Gastroesophageal sphincter (tissue), 3 donors: ENCODE measurements around the gene TNFAIP8.

ENCODE experiments used
- POLR2A ChIP-seq, 2 donors: fragments of 450-650 bp; IDR thresholded peaks; one replicate each; pipeline ENCODE4 v1.6.1; 2017; ENCODE audit warnings: antibody characterized with exemption in 2 of 2, mild to moderate bottlenecking in 2 of 2, moderate library complexity in 1 of 2
- TF ChIP-seq, protein P1 (sequence below), 4 experiments: fragments of 200-600 bp in 2 of 4; fragments of 450-650 bp in 2 of 4; sonication (generic) in 1 of 4; IDR thresholded peaks; one replicate each; pipeline ENCODE4 v1.5.1; 2017 to 2019; ENCODE audit warnings: antibody characterized with exemption in 4 of 4, mild to moderate bottlenecking in 2 of 4, moderate library complexity in 2 of 4

DNA sequence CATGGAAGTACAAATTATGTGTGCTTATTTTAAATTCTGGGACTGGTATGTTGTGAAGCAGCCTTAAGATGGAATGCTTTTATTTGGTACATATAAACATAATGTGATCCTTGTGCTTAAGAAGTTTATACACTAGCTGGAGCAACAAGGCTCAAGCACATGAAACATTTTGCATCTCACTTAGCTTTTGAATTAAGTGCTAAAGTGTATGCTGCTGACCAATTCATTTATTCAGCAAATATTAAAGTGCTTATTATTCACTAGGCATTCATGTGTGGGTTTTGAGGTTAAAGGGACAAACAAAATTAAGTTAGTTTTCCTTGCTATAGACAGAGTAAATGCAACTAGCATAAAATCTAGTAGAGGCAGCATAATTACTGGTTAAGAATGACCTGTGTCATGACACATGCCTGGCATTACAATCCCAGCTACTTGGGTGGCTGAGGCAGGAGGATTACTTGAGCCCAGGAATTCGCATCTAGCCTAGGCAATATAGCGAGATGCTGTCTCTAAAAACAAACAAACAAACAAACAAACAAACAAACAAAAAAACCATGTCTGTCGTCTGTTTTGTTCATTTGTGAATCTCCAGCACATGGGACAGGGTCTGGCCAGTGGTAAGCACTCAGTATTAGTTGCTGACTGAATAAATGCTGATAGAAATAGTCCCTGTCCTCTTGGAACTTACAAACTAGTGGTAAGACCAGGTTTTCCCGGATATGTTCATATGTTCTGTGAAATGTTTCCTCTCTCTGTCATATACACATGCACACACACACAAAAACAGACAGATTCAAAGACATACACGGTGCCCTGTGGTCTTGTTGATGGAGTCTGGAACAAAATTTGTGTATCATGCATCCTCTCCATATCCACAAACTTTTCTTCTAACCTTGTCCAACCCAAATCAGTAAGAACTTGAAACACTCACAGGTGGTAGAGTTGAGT is 41.9 kb upstream of the TNFAIP8 start:
- TF ChIP-seq POLR2A (IDR thresholded peaks at IDR 0.05), result no peak
- TF ChIP-seq, protein P1, sequence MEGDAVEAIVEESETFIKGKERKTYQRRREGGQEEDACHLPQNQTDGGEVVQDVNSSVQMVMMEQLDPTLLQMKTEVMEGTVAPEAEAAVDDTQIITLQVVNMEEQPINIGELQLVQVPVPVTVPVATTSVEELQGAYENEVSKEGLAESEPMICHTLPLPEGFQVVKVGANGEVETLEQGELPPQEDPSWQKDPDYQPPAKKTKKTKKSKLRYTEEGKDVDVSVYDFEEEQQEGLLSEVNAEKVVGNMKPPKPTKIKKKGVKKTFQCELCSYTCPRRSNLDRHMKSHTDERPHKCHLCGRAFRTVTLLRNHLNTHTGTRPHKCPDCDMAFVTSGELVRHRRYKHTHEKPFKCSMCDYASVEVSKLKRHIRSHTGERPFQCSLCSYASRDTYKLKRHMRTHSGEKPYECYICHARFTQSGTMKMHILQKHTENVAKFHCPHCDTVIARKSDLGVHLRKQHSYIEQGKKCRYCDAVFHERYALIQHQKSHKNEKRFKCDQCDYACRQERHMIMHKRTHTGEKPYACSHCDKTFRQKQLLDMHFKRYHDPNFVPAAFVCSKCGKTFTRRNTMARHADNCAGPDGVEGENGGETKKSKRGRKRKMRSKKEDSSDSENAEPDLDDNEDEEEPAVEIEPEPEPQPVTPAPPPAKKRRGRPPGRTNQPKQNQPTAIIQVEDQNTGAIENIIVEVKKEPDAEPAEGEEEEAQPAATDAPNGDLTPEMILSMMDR (IDR thresholded peaks at IDR 0.05), result no peak
